IgD-negative memory B cell (primary cell): ENCODE measurements around the gene TIMM44. TPM values are rescaled to one million over a fixed set of nuclear protein-coding genes. Genes with fewer than 3 reads are reported as not detected.

Experiments
- H3K27ac Mint-ChIP-seq, 3 donors: one replicate each; pipeline ENCODE4 v1.8.0; 2020 to 2022; ENCODE audit warnings: mild to moderate bottlenecking in 3 of 3, mixed read lengths in 3 of 3, moderate library complexity in 1 of 3
- H3K27me3 Mint-ChIP-seq: one replicate; pipeline ENCODE4 v1.8.0; 2021; ENCODE audit warnings: mixed read lengths
- H3K36me3 Mint-ChIP-seq: one replicate; pipeline ENCODE4 v1.8.0; 2020; ENCODE audit warnings: mild to moderate bottlenecking, mixed read lengths
- H3K4me1 Mint-ChIP-seq, 3 donors: one replicate each; pipeline ENCODE4 v1.8.0; 2020 to 2022; ENCODE audit warnings: mixed read lengths in 3 of 3, mild to moderate bottlenecking in 1 of 3
- H3K4me3 Mint-ChIP-seq, 4 donors: one replicate each; pipeline ENCODE4 v1.8.0; 2020 to 2022; ENCODE audit warnings: mild to moderate bottlenecking in 4 of 4, mixed read lengths in 4 of 4, moderate library complexity in 3 of 4
- H3K9me3 Mint-ChIP-seq, 3 donors: one replicate each; pipeline ENCODE4 v1.8.0; 2020 to 2021; ENCODE audit warnings: mixed read lengths in 3 of 3, mild to moderate bottlenecking in 1 of 3
- polyA plus RNA-seq: library from polyadenylated mRNA; unstranded; fragments of 300-500 nt; fragmentation: Illumina TruSeq; gene quantifications from one replicate; pipeline ENCODE4 v1.2.3, GENCODE V29; 2021

TIMM44 gene
- polyA plus RNA-seq, 1 donor from 2014 or later = 16.1 TPM

- Mint-ChIP-seq H3K9me3 (no peaks in the 10 kb centered on the region), H3K4me1 (peaks cover 3 to 7% (median 3%) of the 10 kb centered on the region in 3 donors), H3K4me3 (peak overlapping the region in 3 of 4 donors; percentile 3 to 53 (median 52)), H3K36me3 (peaks cover 4% of the 10 kb centered on the region), H3K27ac (peak overlapping the region; percentile 23 to 73 (median 46)), H3K27me3 (peaks cover 1% of the 10 kb centered on the region)
Measured at GRCh38 chr19:7926727-7927604, 16.5 kb downstream of the TIMM44 start.

- H3K27ac Mint-ChIP-seq = peak within 1 kb of the TSS in 2 of 3 donors; percentile 36 to 90
Measured at GRCh38 chr19:7926021-7926726, 17.3 kb downstream of the TIMM44 start, which contains the start of gene CTXN1. Gene CTXN1, minus strand, starts transcription at chr19:7926135. Its CDS starts 597 bp downstream, at chr19:7925538.

GRCh38 chr19:7925171-7925851 lies 18.2 kb downstream of the TIMM44 start:
- Mint-ChIP-seq H3K27me3 (peaks cover 1% of the 10 kb centered on the region), H3K27ac (peak overlapping the region in 2 of 3 donors; percentile 36 to 90), H3K36me3 (peaks cover 4% of the 10 kb centered on the region), H3K4me3 (peak overlapping the region; percentile 12 to 93 (median 85)), H3K4me1 (peaks cover 6 to 7% (median 7%) of the 10 kb centered on the region in 3 donors), H3K9me3 (no peaks in the 10 kb centered on the region)

More at GRCh38 chr19:7926021-7926726, 17.3 kb downstream of the TIMM44 start, which contains the start of gene CTXN1:
- H3K9me3 Mint-ChIP-seq = no peaks in the 10 kb centered on the region
- peak within 1 kb of the TSS; percentile 53 to 93 (median 85) for H3K4me3 Mint-ChIP-seq
- H3K4me1 Mint-ChIP-seq = peaks cover 3 to 7% (median 3%) of the 10 kb centered on the region in 3 donors
- peaks cover 1% of the 10 kb centered on the region for H3K27me3 Mint-ChIP-seq
- H3K36me3 Mint-ChIP-seq = peaks cover 4% of the 10 kb centered on the region

GRCh38 chr19:7924651-7925170 lies 18.8 kb downstream of the TIMM44 start:
- H3K4me1 Mint-ChIP-seq = peaks cover 10 to 13% (median 10%) of the 10 kb centered on the region in 3 donors
- peaks cover 0 to under 1% (median 0%) of the 10 kb centered on the region in 3 donors for H3K9me3 Mint-ChIP-seq
- peak overlapping the region in 3 of 4 donors; percentile 12 to 71 (median 68) for H3K4me3 Mint-ChIP-seq
- H3K27ac Mint-ChIP-seq = peak overlapping the region in 1 of 3 donors; percentile 64
- peaks cover 4% of the 10 kb centered on the region for H3K36me3 Mint-ChIP-seq
- H3K27me3 Mint-ChIP-seq = peaks cover 5% of the 10 kb centered on the region

- Mint-ChIP-seq H3K27me3 (peaks cover 7% of the 10 kb centered on the region), H3K27ac (peak overlapping the region in 1 of 3 donors; percentile 64), H3K4me1 (peaks cover 11 to 16% (median 12%) of the 10 kb centered on the region in 3 donors), H3K9me3 (peaks cover 0 to 2% (median 0%) of the 10 kb centered on the region in 3 donors), H3K4me3 (peak overlapping the region; percentile 10 to 74 (median 40)), H3K36me3 (peaks cover 4% of the 10 kb centered on the region)
Measured at GRCh38 chr19:7924241-7924640, 19.2 kb downstream of the TIMM44 start.

- H3K27ac Mint-ChIP-seq = peak overlapping the region in 1 of 3 donors; percentile 64
- H3K36me3 Mint-ChIP-seq = peaks cover 4% of the 10 kb centered on the region
- H3K9me3 Mint-ChIP-seq = peaks cover 0 to 2% (median 0%) of the 10 kb centered on the region in 3 donors
- peaks cover 7% of the 10 kb centered on the region for H3K27me3 Mint-ChIP-seq
- H3K4me3 Mint-ChIP-seq = peak overlapping the region in 1 of 4 donors; percentile 38
- peaks cover 11 to 15% (median 12%) of the 10 kb centered on the region in 3 donors for H3K4me1 Mint-ChIP-seq
Measured at GRCh38 chr19:7923295-7924191, 19.9 kb downstream of the TIMM44 start.

GRCh38 chr19:7922836-7923195 lies 20.6 kb downstream of the TIMM44 start:
- H3K36me3 Mint-ChIP-seq = no peaks in the 10 kb centered on the region
- peaks cover 14% of the 10 kb centered on the region for H3K27me3 Mint-ChIP-seq
- peak overlapping the region in 1 of 4 donors; percentile 38 for H3K4me3 Mint-ChIP-seq
- H3K9me3 Mint-ChIP-seq = peaks cover 0 to 2% (median 0%) of the 10 kb centered on the region in 3 donors
- H3K4me1 Mint-ChIP-seq = peaks cover 11 to 17% (median 15%) of the 10 kb centered on the region in 3 donors
- H3K27ac Mint-ChIP-seq = no peak overlapping the region

GRCh38 chr19:7921967-7922835 lies 21.3 kb downstream of the TIMM44 start:
- peaks cover 14% of the 10 kb centered on the region for H3K27me3 Mint-ChIP-seq
- peaks cover 0 to 2% (median 0%) of the 10 kb centered on the region in 3 donors for H3K9me3 Mint-ChIP-seq
- H3K4me3 Mint-ChIP-seq = peak overlapping the region in 3 of 4 donors; percentile 47 to 58 (median 54)
- H3K4me1 Mint-ChIP-seq = peaks cover 11 to 18% (median 15%) of the 10 kb centered on the region in 3 donors
- peak overlapping the region in 1 of 3 donors; percentile 90 for H3K27ac Mint-ChIP-seq
- no peaks in the 10 kb centered on the region for H3K36me3 Mint-ChIP-seq

- H3K27ac Mint-ChIP-seq = peak overlapping the region; percentile 90 to 94 (median 91)
- peaks cover 11 to 18% (median 15%) of the 10 kb centered on the region in 3 donors for H3K4me1 Mint-ChIP-seq
- H3K9me3 Mint-ChIP-seq = peaks cover 0 to 2% (median 0%) of the 10 kb centered on the region in 3 donors
- H3K27me3 Mint-ChIP-seq = peaks cover 14% of the 10 kb centered on the region
- H3K36me3 Mint-ChIP-seq = no peaks in the 10 kb centered on the region
- H3K4me3 Mint-ChIP-seq = peak overlapping the region; percentile 82 to 96 (median 94)
Measured at GRCh38 chr19:7921302-7921966, 22.0 kb downstream of the TIMM44 start.

- Mint-ChIP-seq H3K9me3 (peaks cover 0 to 2% (median 0%) of the 10 kb centered on the region in 3 donors), H3K4me3 (peak overlapping the region; percentile 82 to 96 (median 94)), H3K4me1 (peaks cover 13 to 21% (median 15%) of the 10 kb centered on the region in 3 donors), H3K36me3 (no peaks in the 10 kb centered on the region), H3K27ac (peak overlapping the region; percentile 90 to 94 (median 91)), H3K27me3 (peaks cover 16% of the 10 kb centered on the region)
Measured at GRCh38 chr19:7920519-7921301, 22.8 kb downstream of the TIMM44 start.
